Panc1 (cell line): ENCODE results near the gene THSD7A. TPM values are rescaled to one million over a fixed set of nuclear protein-coding genes. Genes with fewer than 3 reads are reported as not detected.

ENCODE experiments used
- ATAC-seq: fragments of 200-7000 bp; cut with Tn5 transposase; 2 replicates; pipeline ENCODE4 v1.9.1; 2020; ENCODE audit warnings: mild to moderate bottlenecking, moderate library complexity
- BruUV-seq: library from RNA; stranded (reverse); fragments of 400-500 nt; replicated peaks from 2 replicates; lab custom pipeline; 2021; lab: Mats Ljungman, UMichigan
- CTCF ChIA-PET: fragments of 300-600 bp; sonication (Branson Sonifier 250); formaldehyde crosslinking; loops from one replicate; lab custom pipeline; 2022; ENCODE audit warnings: antibody characterized with exemption; lab: Charles Lee
- POLR2A ChIA-PET: fragments of 300-600 bp; sonication (Branson Sonifier 250); formaldehyde crosslinking; loops from one replicate; lab custom pipeline; 2022; ENCODE audit warnings: antibody characterized with exemption; lab: Charles Lee
- DNase-seq: peaks from one replicate; pipeline ENCODE4 v3.0.0-alpha.2; 2010; ENCODE audit warnings: low read depth, low spot score
- H3K27ac ChIP-seq: 2 replicates; pipeline ENCODE4 v1.5.1; 2011; ENCODE audit warnings: mild to moderate bottlenecking, low read length, inconsistent platforms
- H3K27me3 ChIP-seq: fragments of 200-500 bp; sonication (Bioruptor generic); 2 replicates; pipeline ENCODE4 v1.6.0; 2014; ENCODE audit warnings: low read length, inconsistent platforms; ENCODE audit not compliant: control insufficient read depth, insufficient read depth
- H3K36me3 ChIP-seq: fragments of 200-500 bp; sonication (Bioruptor generic); 2 replicates; pipeline ENCODE4 v1.5.1; 2014; ENCODE audit warnings: inconsistent platforms, mild to moderate bottlenecking, low read length, moderate library complexity; ENCODE audit not compliant: control insufficient read depth, insufficient read depth
- H3K4me1 ChIP-seq: 2 replicates; pipeline ENCODE4 v1.5.1; 2011; ENCODE audit warnings: inconsistent platforms, mild to moderate bottlenecking, low read length, moderate library complexity; ENCODE audit not compliant: control insufficient read depth, insufficient read depth
- H3K4me3 ChIP-seq, 2 experiments: 2 replicates each; pipeline ENCODE4 v1.5.1; 2011 to 2012; ENCODE audit warnings: low read depth in 2 of 2, low read length in 2 of 2, mild to moderate bottlenecking in 2 of 2, inconsistent platforms in 1 of 2, moderate library complexity in 1 of 2
- H3K9me3 ChIP-seq: fragments of 200-500 bp; sonication (Bioruptor generic); 2 replicates; pipeline ENCODE4 v1.5.1; 2014; ENCODE audit warnings: low read depth, mild to moderate bottlenecking, inconsistent platforms, low read length, moderate library complexity; ENCODE audit not compliant: control insufficient read depth, insufficient read depth
- POLR2AphosphoS5 ChIP-seq: IDR thresholded peaks from 2 replicates; pipeline ENCODE4 v1.6.1; 2012; ENCODE audit warnings: mild to moderate bottlenecking, low read depth, low read length, moderate library complexity
- REST ChIP-seq, 2 experiments: IDR thresholded peaks; 2 replicates each; pipeline ENCODE4 v1.6.1; 2011 to 2012; ENCODE audit warnings: low read depth in 2 of 2, control low read depth in 1 of 2, low read length in 1 of 2, mild to moderate bottlenecking in 1 of 2, moderate library complexity in 1 of 2; ENCODE audit not compliant: insufficient read depth in 1 of 2
- SIN3A ChIP-seq: IDR thresholded peaks from 2 replicates; pipeline ENCODE4 v1.6.1; 2012; ENCODE audit warnings: low read depth, mild to moderate bottlenecking, low read length, moderate library complexity, borderline replicate concordance; ENCODE audit not compliant: insufficient read depth
- TCF7L2 ChIP-seq: IDR thresholded peaks from 2 replicates; pipeline ENCODE4 v1.6.1; 2011; ENCODE audit warnings: mild to moderate bottlenecking, low read depth, low read length, inconsistent platforms
- in situ Hi-C: cut with HindIII; loops from 2 replicates; pipeline ENCODE4 v1.10.0; 2016; ENCODE audit warnings: low sequenced_read_pairs, low pct_unique_long_range_greater_than_20kb
- intact Hi-C: fragments of 100-400 bp; cut with micrococcal nuclease; formaldehyde crosslinking; loops from one replicate; pipeline ENCODE4 v1.10.0; 2022; ENCODE audit not compliant: unreplicated experiment
- total RNA-seq: library from RNA; stranded (reverse); gene quantifications from one replicate; pipeline ENCODE4 v1.2.1, GENCODE V29; 2021; ENCODE audit not compliant: unreplicated experiment
- TF ChIP-seq, protein P1 (sequence below): fragments of 450-650 bp; IDR thresholded peaks from 2 replicates; pipeline ENCODE4 v1.5.1; 2017; ENCODE audit warnings: mild to moderate bottlenecking

THSD7A gene
- total RNA-seq, 1 experiment from 2014 or later: 38.6 TPM

- POLR2A ChIA-PET: no interaction called here
- BruUV-seq: no TSS peak
Measured at GRCh38 chr7:11727864-11728263, 104.1 kb downstream of the THSD7A start.

DNA sequence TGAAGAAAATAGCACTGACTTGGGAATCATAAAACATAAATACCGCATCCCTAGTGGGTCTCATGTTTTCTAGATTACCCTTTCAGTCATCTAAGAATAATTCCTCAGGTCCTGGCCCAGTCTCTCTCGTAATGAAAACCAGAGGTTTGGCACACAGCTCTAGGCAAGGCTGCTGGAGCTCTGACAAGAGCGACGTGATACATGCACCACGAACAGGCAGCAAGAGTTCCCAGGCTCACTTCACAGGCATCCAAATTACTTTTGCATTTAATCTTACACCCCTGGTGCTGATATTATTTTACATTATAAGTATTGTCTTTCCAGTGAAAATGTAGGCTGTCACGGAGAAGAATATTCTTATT is 105.2 kb downstream of the THSD7A start:
- POLR2A ChIA-PET: no interaction called here
- Histone ChIP-seq H3K4me3 (no peak overlapping the region), H3K36me3 (no peaks in the 10 kb centered on the region), H3K27me3 (no peaks in the 10 kb centered on the region), H3K27ac (peak overlapping the region; percentile 29; the same call in 1 of the 2 replicates), H3K9me3 (no peaks in the 10 kb centered on the region), H3K4me1 (peaks cover 19% of the 10 kb centered on the region; the same call in 1 of the 2 replicates)
- in situ Hi-C loops (no loop called here), intact Hi-C loops (no loop called here)
- no peak for DNase-seq
- TF ChIP-seq REST (IDR thresholded peaks at IDR 0.05; ENCODE audit: insufficient read depth in 1 of 2, low read depth in 2 of 2, low read length in 1 of 2) (no peak), SIN3A (no peak), TCF7L2 (no peak), POLR2AphosphoS5 (no peak)
- TF ChIP-seq, protein P1, sequence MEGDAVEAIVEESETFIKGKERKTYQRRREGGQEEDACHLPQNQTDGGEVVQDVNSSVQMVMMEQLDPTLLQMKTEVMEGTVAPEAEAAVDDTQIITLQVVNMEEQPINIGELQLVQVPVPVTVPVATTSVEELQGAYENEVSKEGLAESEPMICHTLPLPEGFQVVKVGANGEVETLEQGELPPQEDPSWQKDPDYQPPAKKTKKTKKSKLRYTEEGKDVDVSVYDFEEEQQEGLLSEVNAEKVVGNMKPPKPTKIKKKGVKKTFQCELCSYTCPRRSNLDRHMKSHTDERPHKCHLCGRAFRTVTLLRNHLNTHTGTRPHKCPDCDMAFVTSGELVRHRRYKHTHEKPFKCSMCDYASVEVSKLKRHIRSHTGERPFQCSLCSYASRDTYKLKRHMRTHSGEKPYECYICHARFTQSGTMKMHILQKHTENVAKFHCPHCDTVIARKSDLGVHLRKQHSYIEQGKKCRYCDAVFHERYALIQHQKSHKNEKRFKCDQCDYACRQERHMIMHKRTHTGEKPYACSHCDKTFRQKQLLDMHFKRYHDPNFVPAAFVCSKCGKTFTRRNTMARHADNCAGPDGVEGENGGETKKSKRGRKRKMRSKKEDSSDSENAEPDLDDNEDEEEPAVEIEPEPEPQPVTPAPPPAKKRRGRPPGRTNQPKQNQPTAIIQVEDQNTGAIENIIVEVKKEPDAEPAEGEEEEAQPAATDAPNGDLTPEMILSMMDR: no peak
- BruUV-seq: no TSS peak
- 0 out of 2 replicates have a peak, but pooled peaks have one; percentile 51 for ATAC-seq
- CTCF ChIA-PET: no interaction called here

More at GRCh38 chr7:11727864-11728263, 104.1 kb downstream of the THSD7A start:
- ATAC-seq (no peak), DNase-seq (no peak)
- intact Hi-C loops: no loop called here
- no peak for TF ChIP-seq REST (IDR thresholded peaks at IDR 0.05; ENCODE audit: insufficient read depth in 1 of 2, low read depth in 2 of 2, low read length in 1 of 2)
- TF ChIP-seq TCF7L2: no peak
- no peak for TF ChIP-seq POLR2AphosphoS5
- TF ChIP-seq SIN3A: no peak
- TF ChIP-seq, protein P1: no peak
- Histone ChIP-seq H3K36me3 (no peaks in the 10 kb centered on the region), H3K4me1 (peaks cover 19% of the 10 kb centered on the region; the same call in 1 of the 2 replicates), H3K27ac (peak overlapping the region; percentile 58; the same call in 1 of the 2 replicates), H3K27me3 (no peaks in the 10 kb centered on the region), H3K9me3 (no peaks in the 10 kb centered on the region), H3K4me3 (no peak overlapping the region)
- in situ Hi-C loops: no loop called here
- CTCF ChIA-PET: no interaction called here
